Thyroid gland (tissue), 4 donors: ENCODE data around the gene NUP93. TPM values are rescaled to one million over a fixed set of nuclear protein-coding genes. Genes with fewer than 3 reads are reported as not detected.
"Not testable (repeated sequence)": the region's sequence is repeated elsewhere in the genome, so short reads cannot be mapped to it uniquely, and the experiment has no call there.

Experiments
- DNase-seq, 2 donors: peaks; one replicate each; pipeline ENCODE4 v3.0.0-alpha.2; 2019
- H3K27ac ChIP-seq, 3 donors: fragments of 200-600 bp; sonication (generic); 1 replicate in 2 of 3; 2 replicates in 1 of 3; pipeline ENCODE4 v1.5.1; 2016 to 2019; ENCODE audit warnings: mild to moderate bottlenecking in 1 of 3, moderate library complexity in 1 of 3
- H3K27me3 ChIP-seq: fragments of 200-600 bp; sonication (generic); one replicate; pipeline ENCODE4 v1.5.1; 2019
- H3K36me3 ChIP-seq, 2 donors: fragments of 200-600 bp; sonication (generic); one replicate each; pipeline ENCODE4 v1.5.1; 2016 to 2019
- H3K4me1 ChIP-seq, 2 donors: fragments of 200-600 bp; sonication (generic); one replicate each; pipeline ENCODE4 v1.5.1; 2017 to 2019
- H3K4me3 ChIP-seq, 3 donors: fragments of 200-600 bp; sonication (generic); replicated peaks in 1 of 3; 1 replicate in 2 of 3; 2 replicates in 1 of 3; pipeline ENCODE4 v1.5.1; 2016; ENCODE audit warnings: mild to moderate bottlenecking in 1 of 3
- H3K9me3 ChIP-seq: fragments of 200-600 bp; sonication (generic); one replicate; pipeline ENCODE4 v1.5.1; 2017
- POLR2A ChIP-seq, 2 donors: fragments of 450-650 bp; IDR thresholded peaks; one replicate each; pipeline ENCODE4 v1.6.1; 2017; ENCODE audit warnings: antibody characterized with exemption in 2 of 2, mild to moderate bottlenecking in 2 of 2, moderate library complexity in 1 of 2
- whole genome bisulfite sequencing, 2 donors: methylation state at CpG; one replicate each; pipeline ENCODE4 v1.1.5; 2017; 5-methylcytosine and 5-hydroxymethylcytosine counted together
- intact Hi-C: fragments of 100-400 bp; cut with DNase I; formaldehyde crosslinking; loops from one replicate; pipeline ENCODE4 v1.15.1; 2023
- total RNA-seq, 4 donors: library from RNA; depleted of rRNA; stranded (reverse); fragments of >200 nt; gene quantifications; one replicate each; pipeline ENCODE4 v1.2.3, GENCODE V29; 2016
- TF ChIP-seq, protein P1 (sequence below), 6 experiments: fragments of 200-600 bp in 3 of 6; fragments of 450-650 bp in 3 of 6; sonication (generic) in 3 of 6; IDR thresholded peaks; one replicate each; pipeline ENCODE4 v1.5.1; 2016 to 2019; ENCODE audit warnings: antibody characterized with exemption in 6 of 6, mild to moderate bottlenecking in 2 of 6, inconsistent platforms in 1 of 6, moderate library complexity in 1 of 6

Gene NUP93
- total RNA-seq, 4 donors from 2014 or later: 70.1 to 150 (median 97.4) TPM

DNA sequence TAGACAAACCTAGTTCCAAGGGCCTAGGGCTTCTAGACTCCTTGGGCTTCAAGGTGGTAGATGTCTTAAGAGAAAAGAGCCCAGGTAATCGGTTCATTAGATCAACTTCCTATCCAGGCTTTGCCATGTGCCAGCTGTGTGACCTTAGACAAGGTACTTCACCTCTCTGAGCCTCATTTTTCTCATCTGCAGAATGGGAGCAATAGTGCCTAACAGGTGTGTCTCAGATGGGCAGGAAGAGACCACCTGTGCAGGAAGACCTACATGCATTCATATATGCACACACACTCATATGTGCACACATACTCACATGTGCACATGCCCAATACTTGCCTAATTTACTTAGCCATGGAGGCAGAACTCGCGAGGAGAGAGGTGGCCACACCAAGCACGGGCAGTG lies 150.8 kb downstream of the NUP93 start:
- no peaks in the 10 kb centered on the region for H3K9me3 ChIP-seq
- TF ChIP-seq POLR2A (IDR thresholded peaks at IDR 0.05): no peak
- TF ChIP-seq, protein P1, sequence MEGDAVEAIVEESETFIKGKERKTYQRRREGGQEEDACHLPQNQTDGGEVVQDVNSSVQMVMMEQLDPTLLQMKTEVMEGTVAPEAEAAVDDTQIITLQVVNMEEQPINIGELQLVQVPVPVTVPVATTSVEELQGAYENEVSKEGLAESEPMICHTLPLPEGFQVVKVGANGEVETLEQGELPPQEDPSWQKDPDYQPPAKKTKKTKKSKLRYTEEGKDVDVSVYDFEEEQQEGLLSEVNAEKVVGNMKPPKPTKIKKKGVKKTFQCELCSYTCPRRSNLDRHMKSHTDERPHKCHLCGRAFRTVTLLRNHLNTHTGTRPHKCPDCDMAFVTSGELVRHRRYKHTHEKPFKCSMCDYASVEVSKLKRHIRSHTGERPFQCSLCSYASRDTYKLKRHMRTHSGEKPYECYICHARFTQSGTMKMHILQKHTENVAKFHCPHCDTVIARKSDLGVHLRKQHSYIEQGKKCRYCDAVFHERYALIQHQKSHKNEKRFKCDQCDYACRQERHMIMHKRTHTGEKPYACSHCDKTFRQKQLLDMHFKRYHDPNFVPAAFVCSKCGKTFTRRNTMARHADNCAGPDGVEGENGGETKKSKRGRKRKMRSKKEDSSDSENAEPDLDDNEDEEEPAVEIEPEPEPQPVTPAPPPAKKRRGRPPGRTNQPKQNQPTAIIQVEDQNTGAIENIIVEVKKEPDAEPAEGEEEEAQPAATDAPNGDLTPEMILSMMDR (IDR thresholded peaks at IDR 0.05): no peak
- H3K36me3 ChIP-seq: no peaks in the 10 kb centered on the region
- no peak overlapping the region for H3K4me3 ChIP-seq
- intact Hi-C loops: no loop called here
- no peak overlapping the region for H3K27ac ChIP-seq
- 96 to 97% methylated on average over 4 of the region's 4 CpGs for WGBS, 2 donors
- DNase-seq: no peak
- no peaks in the 10 kb centered on the region for H3K4me1 ChIP-seq
- no peaks in the 10 kb centered on the region for H3K27me3 ChIP-seq

DNA sequence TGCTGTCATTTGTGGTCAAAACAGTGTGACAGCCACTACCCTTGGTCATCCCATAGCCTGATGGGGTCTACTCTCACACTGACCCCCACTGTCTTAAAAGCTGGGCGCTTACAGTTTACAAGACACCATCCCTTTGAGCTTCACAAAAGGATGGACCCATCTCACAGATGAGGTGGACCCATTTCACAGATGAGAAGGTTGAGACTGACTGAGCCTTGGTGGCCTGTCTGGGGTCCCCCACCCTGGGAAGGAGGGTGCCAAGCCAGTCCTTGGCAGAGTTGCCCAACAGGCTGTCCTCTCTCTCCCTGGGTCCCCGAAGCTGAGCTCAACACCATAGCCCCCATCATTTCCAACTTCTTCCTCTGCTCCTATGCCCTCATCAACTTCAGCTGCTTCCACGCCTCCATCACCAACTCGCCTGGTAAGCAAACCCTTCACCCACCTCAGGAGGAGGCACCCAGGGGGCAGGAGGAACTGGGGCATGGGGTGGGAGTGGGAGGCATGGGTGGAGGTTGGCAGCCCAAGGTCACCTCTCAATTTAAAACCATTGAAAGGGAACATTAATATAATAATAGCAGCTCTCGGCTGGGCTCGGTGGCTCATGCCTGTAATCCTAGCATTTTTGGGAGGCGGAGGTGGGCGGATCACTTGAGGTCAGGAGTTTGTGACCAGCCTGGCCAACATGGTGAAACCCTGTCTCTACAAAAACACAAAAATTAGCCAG lies 152.3 kb downstream of the NUP93 start:
- 86% methylated on average over 7 to 8 of the region's 8 CpGs for WGBS, 2 donors

DNA sequence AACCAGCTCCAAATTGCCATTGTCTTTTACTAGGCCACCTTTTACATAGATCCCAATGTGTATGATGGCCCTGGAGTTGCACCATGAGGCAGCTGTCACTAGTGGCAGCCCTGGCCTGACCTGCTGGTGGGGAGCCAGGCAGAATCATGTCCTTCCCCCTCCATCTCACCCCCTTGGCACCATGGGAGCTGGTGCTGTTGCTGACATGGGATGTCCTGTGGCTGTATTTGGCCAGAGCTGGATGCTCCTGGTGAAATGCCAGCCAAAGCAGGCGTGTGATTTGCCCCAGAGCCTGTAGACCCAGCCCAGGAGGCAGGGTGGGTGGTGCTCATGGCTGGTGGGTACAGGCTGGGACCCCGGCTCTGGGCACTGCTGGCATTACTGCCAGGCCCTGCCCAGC lies 153.7 kb downstream of the NUP93 start:
- Histone ChIP-seq H3K4me3 (no peak overlapping the region), H3K4me1 (no peaks in the 10 kb centered on the region), H3K9me3 (no peaks in the 10 kb centered on the region), H3K36me3 (no peaks in the 10 kb centered on the region), H3K27ac (no peak overlapping the region), H3K27me3 (no peaks in the 10 kb centered on the region)
- intact Hi-C loops: no loop called here
- no peak for TF ChIP-seq POLR2A (IDR thresholded peaks at IDR 0.05)
- TF ChIP-seq, protein P1 (IDR thresholded peaks at IDR 0.05): no peak
- DNase-seq: no peak
- WGBS, 2 donors: 100% methylated on average over 2 of the region's 2 CpGs; no CpG with 5 or more reads in 1 of the 2 donors

More for the DNA sequence above, 152.3 kb downstream of the NUP93 start:
- no peak for DNase-seq
- Histone ChIP-seq H3K4me3 (no peak overlapping the region), H3K27me3 (no peaks in the 10 kb centered on the region), H3K4me1 (no peaks in the 10 kb centered on the region), H3K27ac (no peak overlapping the region), H3K9me3 (no peaks in the 10 kb centered on the region), H3K36me3 (no peaks in the 10 kb centered on the region)
- intact Hi-C loops: no loop called here
- TF ChIP-seq, protein P1 (IDR thresholded peaks at IDR 0.05): no peak
- TF ChIP-seq POLR2A (IDR thresholded peaks at IDR 0.05): no peak

DNA sequence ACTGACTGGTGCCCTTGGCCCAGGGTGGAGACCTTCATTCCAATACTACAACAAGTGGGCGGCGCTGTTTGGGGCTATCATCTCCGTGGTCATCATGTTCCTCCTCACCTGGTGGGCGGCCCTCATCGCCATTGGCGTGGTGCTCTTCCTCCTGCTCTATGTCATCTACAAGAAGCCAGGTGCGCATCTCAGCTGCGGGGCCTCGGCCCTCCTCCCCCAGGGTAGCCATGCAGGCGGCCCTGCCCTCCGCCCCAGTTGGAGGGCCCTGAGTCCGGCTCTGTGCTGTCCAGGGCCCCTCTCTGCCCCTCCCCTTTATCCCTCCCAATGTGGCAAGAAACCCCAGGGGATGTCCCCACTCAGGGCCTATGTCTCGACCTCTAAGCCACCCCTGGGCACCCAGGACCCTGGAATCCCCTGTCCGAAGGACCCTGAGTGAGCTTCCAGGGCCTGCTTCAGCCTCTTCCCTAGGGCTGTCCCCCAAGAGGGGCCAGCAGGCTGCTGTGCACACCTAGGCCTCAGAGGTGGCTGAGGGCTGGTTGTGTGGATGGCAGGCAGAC lies 154.2 kb downstream of the NUP93 start:
- Histone ChIP-seq H3K4me3 (no peak overlapping the region), H3K27me3 (no peaks in the 10 kb centered on the region), H3K9me3 (no peaks in the 10 kb centered on the region), H3K4me1 (no peaks in the 10 kb centered on the region), H3K36me3 (no peaks in the 10 kb centered on the region), H3K27ac (no peak overlapping the region)
- WGBS, 2 donors: 90 to 99% methylated on average over 14 of the region's 14 CpGs
- intact Hi-C loops: no loop called here
- no peak for DNase-seq
- TF ChIP-seq POLR2A (IDR thresholded peaks at IDR 0.05): no peak
- TF ChIP-seq, protein P1 (IDR thresholded peaks at IDR 0.05): no peak

DNA sequence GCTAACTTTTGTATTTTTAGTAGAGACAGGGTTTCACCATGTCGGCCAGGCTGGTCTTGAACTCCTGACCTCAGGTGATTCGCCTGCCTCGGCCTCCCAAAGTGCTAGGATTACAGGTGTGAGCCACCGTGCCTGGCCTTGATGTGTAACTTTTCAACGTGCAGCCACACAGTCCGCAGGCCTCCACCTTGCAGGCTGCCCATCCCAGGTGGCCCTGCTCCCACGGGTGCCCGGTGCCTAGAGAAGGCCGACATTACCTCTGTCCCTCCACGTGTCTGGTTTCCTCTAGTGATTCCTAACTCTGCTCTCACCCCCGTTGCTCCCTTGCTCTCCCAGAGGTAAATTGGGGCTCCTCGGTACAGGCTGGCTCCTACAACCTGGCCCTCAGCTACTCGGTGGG lies 155.0 kb downstream of the NUP93 start:
- intact Hi-C loops, H3K9me3 ChIP-seq, H3K4me1 ChIP-seq, H3K36me3 ChIP-seq, H3K27me3 ChIP-seq, H3K4me3 ChIP-seq, DNase-seq, H3K27ac ChIP-seq: not testable (repeated sequence)
- 84 to 89% methylated on average over 10 to 13 of the region's 13 CpGs for WGBS, 2 donors
